HEK293 (cell line): Measurements from ENCODE around the gene CD302.

ENCODE experiments used
- GLIS1 ChIP-seq: fragments of 450-650 bp; formaldehyde crosslinking; IDR thresholded peaks from 2 replicates; pipeline ENCODE4 v1.5.1; 2016; ENCODE audit warnings: missing biosample characterization, missing genetic modification characterization
- HOXA7 ChIP-seq: sonication (generic); formaldehyde crosslinking; IDR thresholded peaks from 2 replicates; pipeline ENCODE4 v1.8.1; 2022; ENCODE audit warnings: missing genetic modification reagents, borderline replicate concordance
- ZBTB20 ChIP-seq: fragments of 450-650 bp; formaldehyde crosslinking; IDR thresholded peaks from 2 replicates; pipeline ENCODE4 v1.5.1; 2016; ENCODE audit warnings: missing biosample characterization, missing genetic modification characterization
- ZEB2 ChIP-seq: fragments of 450-650 bp; formaldehyde crosslinking; IDR thresholded peaks from 2 replicates; pipeline ENCODE4 v1.5.1; 2016; ENCODE audit warnings: missing biosample characterization, missing genetic modification characterization
- ZFP37 ChIP-seq: fragments of 450-650 bp; formaldehyde crosslinking; IDR thresholded peaks from 2 replicates; pipeline ENCODE4 v1.5.1; 2016; ENCODE audit warnings: missing biosample characterization, missing genetic modification characterization
- ZNF2 ChIP-seq: fragments of 450-650 bp; formaldehyde crosslinking; IDR thresholded peaks from 2 replicates; pipeline ENCODE4 v1.5.1; 2016; ENCODE audit warnings: missing biosample characterization, missing genetic modification characterization
- ZNF266 ChIP-seq: fragments of 450-650 bp; formaldehyde crosslinking; IDR thresholded peaks from 2 replicates; pipeline ENCODE4 v1.5.1; 2016; ENCODE audit warnings: missing biosample characterization, missing genetic modification characterization, low read depth
- ZNF341 ChIP-seq: fragments of 450-650 bp; formaldehyde crosslinking; IDR thresholded peaks from 2 replicates; pipeline ENCODE4; 2016; ENCODE audit warnings: low read depth, missing biosample characterization, missing genetic modification characterization
- ZNF37A ChIP-seq: fragments of 450-650 bp; IDR thresholded peaks from 2 replicates; pipeline ENCODE4 v1.5.1; 2018; ENCODE audit warnings: missing biosample characterization, missing genetic modification characterization
- ZNF48 ChIP-seq: fragments of 450-650 bp; formaldehyde crosslinking; IDR thresholded peaks from 2 replicates; pipeline ENCODE4 v1.5.1; 2016; ENCODE audit warnings: missing biosample characterization, missing genetic modification characterization
- ZNF530 ChIP-seq: fragments of 450-650 bp; formaldehyde crosslinking; IDR thresholded peaks from 2 replicates; pipeline ENCODE4 v1.5.1; 2016; ENCODE audit warnings: low read depth, missing biosample characterization, missing genetic modification characterization
- ZNF549 ChIP-seq: fragments of 450-650 bp; IDR thresholded peaks from 2 replicates; pipeline ENCODE4 v1.5.1; 2018; ENCODE audit warnings: missing biosample characterization, missing genetic modification characterization, mild to moderate bottlenecking, inconsistent platforms, moderate library complexity
- ZNF600 ChIP-seq: fragments of 450-650 bp; formaldehyde crosslinking; IDR thresholded peaks from 2 replicates; pipeline ENCODE4 v1.5.1; 2016; ENCODE audit warnings: missing biosample characterization, missing genetic modification characterization
- ZNF610 ChIP-seq: fragments of 450-650 bp; formaldehyde crosslinking; IDR thresholded peaks from 2 replicates; pipeline ENCODE4 v1.5.1; 2016; ENCODE audit warnings: missing biosample characterization, missing genetic modification characterization, borderline replicate concordance
- ZNF776 ChIP-seq: fragments of 450-650 bp; formaldehyde crosslinking; IDR thresholded peaks from 2 replicates; pipeline ENCODE4 v1.5.0; 2017; ENCODE audit warnings: missing biosample characterization, missing genetic modification characterization, borderline replicate concordance
- ZNF777 ChIP-seq: fragments of 450-650 bp; formaldehyde crosslinking; IDR thresholded peaks from 2 replicates; pipeline ENCODE4 v1.5.1; 2017; ENCODE audit warnings: missing biosample characterization, missing genetic modification characterization, borderline replicate concordance
- ZSCAN30 ChIP-seq: fragments of 450-650 bp; IDR thresholded peaks from 2 replicates; pipeline ENCODE4 v1.5.1; 2018; ENCODE audit warnings: missing biosample characterization, mild to moderate bottlenecking, missing genetic modification characterization, moderate library complexity
- TF ChIP-seq, protein P1 (sequence below): fragments of 450-650 bp; formaldehyde crosslinking; IDR thresholded peaks from 2 replicates; pipeline ENCODE4 v1.5.1; 2016; ENCODE audit warnings: missing biosample characterization, missing genetic modification characterization
- TF ChIP-seq, protein P2 (sequence below): fragments of 450-650 bp; IDR thresholded peaks from 2 replicates; pipeline ENCODE4 v1.5.1; 2018; ENCODE audit warnings: missing biosample characterization, missing genetic modification characterization
- TF ChIP-seq, protein P3 (sequence below): fragments of 450-650 bp; formaldehyde crosslinking; IDR thresholded peaks from 2 replicates; pipeline ENCODE4 v1.5.1; 2016; ENCODE audit warnings: missing biosample characterization, missing genetic modification characterization
- TF ChIP-seq, protein P4 (sequence below): fragments of 450-650 bp; formaldehyde crosslinking; conservative IDR thresholded peaks from 2 replicates; pipeline ENCODE4 v1.5.1; 2016; ENCODE audit warnings: low read depth, missing biosample characterization, missing genetic modification characterization
- TF ChIP-seq, protein P5 (sequence below): fragments of 450-650 bp; formaldehyde crosslinking; IDR thresholded peaks from 2 replicates; pipeline ENCODE4 v1.5.1; 2016; ENCODE audit warnings: missing biosample characterization, missing genetic modification characterization, borderline replicate concordance
- TF ChIP-seq, protein P6 (sequence below): fragments of 450-650 bp; formaldehyde crosslinking; IDR thresholded peaks from 2 replicates; pipeline ENCODE4 v1.5.1; 2016; ENCODE audit warnings: missing biosample characterization, missing genetic modification characterization, low read depth

Gene CD302

DNA sequence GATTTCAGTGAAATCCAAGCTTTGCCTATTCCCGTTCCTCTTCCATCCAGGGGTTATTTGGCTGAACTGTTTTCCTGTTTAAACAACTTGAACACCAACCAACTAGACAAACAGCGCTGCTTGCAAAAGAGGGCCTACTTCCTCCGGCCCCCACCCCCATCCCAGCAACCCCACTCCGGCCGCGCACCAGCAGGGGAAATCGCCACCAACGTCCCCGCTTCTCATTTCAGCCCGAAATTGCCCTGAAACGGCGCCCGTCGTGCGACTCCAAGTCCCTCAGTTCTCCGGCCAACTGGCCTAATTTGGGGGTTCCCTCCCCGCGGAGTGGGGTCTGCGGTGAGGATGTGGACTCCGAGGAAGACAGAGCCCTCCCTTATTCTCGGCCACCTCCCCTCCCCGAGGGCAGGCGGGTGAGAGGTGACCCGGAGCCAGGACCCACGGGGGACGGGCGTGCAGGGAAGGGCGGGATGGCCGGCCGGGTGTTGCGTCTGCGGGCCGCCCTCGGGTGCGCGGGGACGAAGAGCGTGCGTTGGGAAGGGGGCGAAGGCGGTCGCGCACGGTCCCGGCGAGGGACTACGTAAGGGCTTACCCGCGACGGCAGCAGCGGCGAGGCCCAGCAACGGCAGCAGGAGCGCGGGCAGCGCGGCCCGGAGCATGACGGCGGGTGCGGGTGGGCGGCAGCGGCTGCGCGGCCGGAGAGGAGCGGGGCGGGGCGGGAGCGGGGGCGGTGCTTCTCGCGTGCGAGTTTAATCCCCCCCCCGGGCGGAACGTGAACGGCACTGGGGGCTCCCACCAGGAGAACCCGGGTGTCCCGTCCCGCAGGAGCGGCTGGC, at the start of gene CD302 (continued):
- TF ChIP-seq, protein P1, sequence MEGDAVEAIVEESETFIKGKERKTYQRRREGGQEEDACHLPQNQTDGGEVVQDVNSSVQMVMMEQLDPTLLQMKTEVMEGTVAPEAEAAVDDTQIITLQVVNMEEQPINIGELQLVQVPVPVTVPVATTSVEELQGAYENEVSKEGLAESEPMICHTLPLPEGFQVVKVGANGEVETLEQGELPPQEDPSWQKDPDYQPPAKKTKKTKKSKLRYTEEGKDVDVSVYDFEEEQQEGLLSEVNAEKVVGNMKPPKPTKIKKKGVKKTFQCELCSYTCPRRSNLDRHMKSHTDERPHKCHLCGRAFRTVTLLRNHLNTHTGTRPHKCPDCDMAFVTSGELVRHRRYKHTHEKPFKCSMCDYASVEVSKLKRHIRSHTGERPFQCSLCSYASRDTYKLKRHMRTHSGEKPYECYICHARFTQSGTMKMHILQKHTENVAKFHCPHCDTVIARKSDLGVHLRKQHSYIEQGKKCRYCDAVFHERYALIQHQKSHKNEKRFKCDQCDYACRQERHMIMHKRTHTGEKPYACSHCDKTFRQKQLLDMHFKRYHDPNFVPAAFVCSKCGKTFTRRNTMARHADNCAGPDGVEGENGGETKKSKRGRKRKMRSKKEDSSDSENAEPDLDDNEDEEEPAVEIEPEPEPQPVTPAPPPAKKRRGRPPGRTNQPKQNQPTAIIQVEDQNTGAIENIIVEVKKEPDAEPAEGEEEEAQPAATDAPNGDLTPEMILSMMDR = 0 out of 2 replicates have a peak, but pooled peaks have one; percentile 16
- TF ChIP-seq ZBTB20 (peak; percentile 59; the same call in 1 of the 2 replicates), ZNF48 (tag by site-specific recombination) (no peak), ZNF776 (tag by site-specific recombination) (no peak), GLIS1 (peak; percentile 55; the same call in 1 of the 2 replicates), ZNF777 (tag by site-specific recombination) (peak; percentile 97), ZNF549 (peak; percentile 79), ZEB2 (0 out of 2 replicates have a peak, but pooled peaks have one; percentile 35), ZNF37A (tag by site-specific recombination) (no peak), ZNF610 (tag by site-specific recombination) (no peak), ZNF266 (tag by site-specific recombination) (no peak), HOXA7 (CRISPR knock-in tag) (no peak), ZSCAN30 (tag by site-specific recombination) (0 out of 2 replicates have a peak, but pooled peaks have one; percentile 6), ZNF530 (no peak), ZNF341 (tag by site-specific recombination) (peak; percentile 63; the same call in 1 of the 2 replicates), ZNF600 (peak; percentile 65; the same call in 1 of the 2 replicates), ZNF2 (tag by site-specific recombination) (0 out of 2 replicates have a peak, but pooled peaks have one; percentile 38), ZFP37 (tag by site-specific recombination) (peak; percentile 81)
- TF ChIP-seq, protein P2, sequence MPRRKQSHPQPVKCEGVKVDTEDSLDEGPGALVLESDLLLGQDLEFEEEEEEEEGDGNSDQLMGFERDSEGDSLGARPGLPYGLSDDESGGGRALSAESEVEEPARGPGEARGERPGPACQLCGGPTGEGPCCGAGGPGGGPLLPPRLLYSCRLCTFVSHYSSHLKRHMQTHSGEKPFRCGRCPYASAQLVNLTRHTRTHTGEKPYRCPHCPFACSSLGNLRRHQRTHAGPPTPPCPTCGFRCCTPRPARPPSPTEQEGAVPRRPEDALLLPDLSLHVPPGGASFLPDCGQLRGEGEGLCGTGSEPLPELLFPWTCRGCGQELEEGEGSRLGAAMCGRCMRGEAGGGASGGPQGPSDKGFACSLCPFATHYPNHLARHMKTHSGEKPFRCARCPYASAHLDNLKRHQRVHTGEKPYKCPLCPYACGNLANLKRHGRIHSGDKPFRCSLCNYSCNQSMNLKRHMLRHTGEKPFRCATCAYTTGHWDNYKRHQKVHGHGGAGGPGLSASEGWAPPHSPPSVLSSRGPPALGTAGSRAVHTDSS (tag by site-specific recombination) = no peak
- TF ChIP-seq, protein P3, sequence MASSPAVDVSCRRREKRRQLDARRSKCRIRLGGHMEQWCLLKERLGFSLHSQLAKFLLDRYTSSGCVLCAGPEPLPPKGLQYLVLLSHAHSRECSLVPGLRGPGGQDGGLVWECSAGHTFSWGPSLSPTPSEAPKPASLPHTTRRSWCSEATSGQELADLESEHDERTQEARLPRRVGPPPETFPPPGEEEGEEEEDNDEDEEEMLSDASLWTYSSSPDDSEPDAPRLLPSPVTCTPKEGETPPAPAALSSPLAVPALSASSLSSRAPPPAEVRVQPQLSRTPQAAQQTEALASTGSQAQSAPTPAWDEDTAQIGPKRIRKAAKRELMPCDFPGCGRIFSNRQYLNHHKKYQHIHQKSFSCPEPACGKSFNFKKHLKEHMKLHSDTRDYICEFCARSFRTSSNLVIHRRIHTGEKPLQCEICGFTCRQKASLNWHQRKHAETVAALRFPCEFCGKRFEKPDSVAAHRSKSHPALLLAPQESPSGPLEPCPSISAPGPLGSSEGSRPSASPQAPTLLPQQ (tag by site-specific recombination) = 0 out of 2 replicates have a peak, but pooled peaks have one; percentile 16
- TF ChIP-seq, protein P4, sequence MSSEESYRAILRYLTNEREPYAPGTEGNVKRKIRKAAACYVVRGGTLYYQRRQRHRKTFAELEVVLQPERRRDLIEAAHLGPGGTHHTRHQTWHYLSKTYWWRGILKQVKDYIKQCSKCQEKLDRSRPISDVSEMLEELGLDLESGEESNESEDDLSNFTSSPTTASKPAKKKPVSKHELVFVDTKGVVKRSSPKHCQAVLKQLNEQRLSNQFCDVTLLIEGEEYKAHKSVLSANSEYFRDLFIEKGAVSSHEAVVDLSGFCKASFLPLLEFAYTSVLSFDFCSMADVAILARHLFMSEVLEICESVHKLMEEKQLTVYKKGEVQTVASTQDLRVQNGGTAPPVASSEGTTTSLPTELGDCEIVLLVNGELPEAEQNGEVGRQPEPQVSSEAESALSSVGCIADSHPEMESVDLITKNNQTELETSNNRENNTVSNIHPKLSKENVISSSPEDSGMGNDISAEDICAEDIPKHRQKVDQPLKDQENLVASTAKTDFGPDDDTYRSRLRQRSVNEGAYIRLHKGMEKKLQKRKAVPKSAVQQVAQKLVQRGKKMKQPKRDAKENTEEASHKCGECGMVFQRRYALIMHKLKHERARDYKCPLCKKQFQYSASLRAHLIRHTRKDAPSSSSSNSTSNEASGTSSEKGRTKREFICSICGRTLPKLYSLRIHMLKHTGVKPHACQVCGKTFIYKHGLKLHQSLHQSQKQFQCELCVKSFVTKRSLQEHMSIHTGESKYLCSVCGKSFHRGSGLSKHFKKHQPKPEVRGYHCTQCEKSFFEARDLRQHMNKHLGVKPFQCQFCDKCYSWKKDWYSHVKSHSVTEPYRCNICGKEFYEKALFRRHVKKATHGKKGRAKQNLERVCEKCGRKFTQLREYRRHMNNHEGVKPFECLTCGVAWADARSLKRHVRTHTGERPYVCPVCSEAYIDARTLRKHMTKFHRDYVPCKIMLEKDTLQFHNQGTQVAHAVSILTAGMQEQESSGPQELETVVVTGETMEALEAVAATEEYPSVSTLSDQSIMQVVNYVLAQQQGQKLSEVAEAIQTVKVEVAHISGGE (tag by site-specific recombination) = no peak; the same call in 1 of the 2 replicates
- TF ChIP-seq, protein P5, sequence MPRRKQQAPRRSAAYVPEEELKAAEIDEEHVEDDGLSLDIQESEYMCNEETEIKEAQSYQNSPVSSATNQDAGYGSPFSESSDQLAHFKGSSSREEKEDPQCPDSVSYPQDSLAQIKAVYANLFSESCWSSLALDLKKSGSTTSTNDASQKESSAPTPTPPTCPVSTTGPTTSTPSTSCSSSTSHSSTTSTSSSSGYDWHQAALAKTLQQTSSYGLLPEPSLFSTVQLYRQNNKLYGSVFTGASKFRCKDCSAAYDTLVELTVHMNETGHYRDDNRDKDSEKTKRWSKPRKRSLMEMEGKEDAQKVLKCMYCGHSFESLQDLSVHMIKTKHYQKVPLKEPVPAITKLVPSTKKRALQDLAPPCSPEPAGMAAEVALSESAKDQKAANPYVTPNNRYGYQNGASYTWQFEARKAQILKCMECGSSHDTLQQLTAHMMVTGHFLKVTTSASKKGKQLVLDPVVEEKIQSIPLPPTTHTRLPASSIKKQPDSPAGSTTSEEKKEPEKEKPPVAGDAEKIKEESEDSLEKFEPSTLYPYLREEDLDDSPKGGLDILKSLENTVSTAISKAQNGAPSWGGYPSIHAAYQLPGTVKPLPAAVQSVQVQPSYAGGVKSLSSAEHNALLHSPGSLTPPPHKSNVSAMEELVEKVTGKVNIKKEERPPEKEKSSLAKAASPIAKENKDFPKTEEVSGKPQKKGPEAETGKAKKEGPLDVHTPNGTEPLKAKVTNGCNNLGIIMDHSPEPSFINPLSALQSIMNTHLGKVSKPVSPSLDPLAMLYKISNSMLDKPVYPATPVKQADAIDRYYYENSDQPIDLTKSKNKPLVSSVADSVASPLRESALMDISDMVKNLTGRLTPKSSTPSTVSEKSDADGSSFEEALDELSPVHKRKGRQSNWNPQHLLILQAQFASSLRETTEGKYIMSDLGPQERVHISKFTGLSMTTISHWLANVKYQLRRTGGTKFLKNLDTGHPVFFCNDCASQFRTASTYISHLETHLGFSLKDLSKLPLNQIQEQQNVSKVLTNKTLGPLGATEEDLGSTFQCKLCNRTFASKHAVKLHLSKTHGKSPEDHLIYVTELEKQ (tag by site-specific recombination) = no peak
- TF ChIP-seq, protein P6, sequence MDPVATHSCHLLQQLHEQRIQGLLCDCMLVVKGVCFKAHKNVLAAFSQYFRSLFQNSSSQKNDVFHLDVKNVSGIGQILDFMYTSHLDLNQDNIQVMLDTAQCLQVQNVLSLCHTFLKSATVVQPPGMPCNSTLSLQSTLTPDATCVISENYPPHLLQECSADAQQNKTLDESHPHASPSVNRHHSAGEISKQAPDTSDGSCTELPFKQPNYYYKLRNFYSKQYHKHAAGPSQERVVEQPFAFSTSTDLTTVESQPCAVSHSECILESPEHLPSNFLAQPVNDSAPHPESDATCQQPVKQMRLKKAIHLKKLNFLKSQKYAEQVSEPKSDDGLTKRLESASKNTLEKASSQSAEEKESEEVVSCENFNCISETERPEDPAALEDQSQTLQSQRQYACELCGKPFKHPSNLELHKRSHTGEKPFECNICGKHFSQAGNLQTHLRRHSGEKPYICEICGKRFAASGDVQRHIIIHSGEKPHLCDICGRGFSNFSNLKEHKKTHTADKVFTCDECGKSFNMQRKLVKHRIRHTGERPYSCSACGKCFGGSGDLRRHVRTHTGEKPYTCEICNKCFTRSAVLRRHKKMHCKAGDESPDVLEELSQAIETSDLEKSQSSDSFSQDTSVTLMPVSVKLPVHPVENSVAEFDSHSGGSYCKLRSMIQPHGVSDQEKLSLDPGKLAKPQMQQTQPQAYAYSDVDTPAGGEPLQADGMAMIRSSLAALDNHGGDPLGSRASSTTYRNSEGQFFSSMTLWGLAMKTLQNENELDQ (tag by site-specific recombination) = no peak
